Aorta (tissue), 5 donors: ENCODE measurements around the gene RPN2. TPM values are rescaled to one million over a fixed set of nuclear protein-coding genes. Genes with fewer than 3 reads are reported as not detected.
A peak's percentile ranks its signal among the peaks of the same experiment; 100 is the strongest.

Experiments
- ATAC-seq: fragments of 200-7000 bp; cut with Tn5 transposase; one replicate; pipeline ENCODE4 v1.9.1; 2022; ENCODE audit warnings: moderate library complexity; ENCODE audit not compliant: low FRiP score
- DNase-seq, 2 donors: peaks; one replicate each; pipeline ENCODE4 v3.0.0-alpha.2; 2020
- H3K27ac ChIP-seq, 2 donors: one replicate each; pipeline ENCODE4 v1.5.1; 2013; ENCODE audit warnings: low read length in 2 of 2, mild to moderate bottlenecking in 2 of 2, moderate library complexity in 2 of 2, control low read depth in 1 of 2, inconsistent platforms in 1 of 2, low read depth in 1 of 2
- H3K27me3 ChIP-seq, 2 donors: one replicate each; pipeline ENCODE4 v1.6.1; 2013; ENCODE audit warnings: control low read depth in 1 of 2, low read length in 1 of 2, mild to moderate bottlenecking in 1 of 2, moderate library complexity in 1 of 2; ENCODE audit not compliant: insufficient read depth in 2 of 2, control insufficient read depth in 1 of 2
- H3K36me3 ChIP-seq, 2 donors: one replicate each; pipeline ENCODE4 v1.6.1; 2013; ENCODE audit warnings: control low read depth in 1 of 2, low read length in 1 of 2, mild to moderate bottlenecking in 1 of 2; ENCODE audit not compliant: insufficient read depth in 2 of 2, control insufficient read depth in 1 of 2
- H3K4me1 ChIP-seq, 2 donors: one replicate each; pipeline ENCODE4 v1.6.1; 2013; ENCODE audit warnings: low read length in 2 of 2, control low read depth in 1 of 2, mild to moderate bottlenecking in 1 of 2, moderate library complexity in 1 of 2; ENCODE audit not compliant: insufficient read depth in 2 of 2, control insufficient read depth in 1 of 2
- H3K4me3 ChIP-seq, 2 donors: one replicate each; pipeline ENCODE4 v1.5.1; 2013; ENCODE audit warnings: low read length in 2 of 2, control low read depth in 1 of 2, mild to moderate bottlenecking in 1 of 2
- H3K9me3 ChIP-seq: one replicate; pipeline ENCODE4 v1.6.1; 2013; ENCODE audit warnings: mild to moderate bottlenecking, low read length; ENCODE audit not compliant: control insufficient read depth
- WGBS, 2 donors: extraction: QIAGEN DNeasy Blood & Tissue Kit; methylation state at CpG; one replicate each; pipeline ENCODE4 v1.1.7; 2013; 5-methylcytosine and 5-hydroxymethylcytosine counted together
- intact Hi-C, 2 donors: fragments of 100-400 bp; cut with DNase I; formaldehyde crosslinking; loops; one replicate each; pipeline versions ENCODE4 v1.14.2 to v1.15.0; 2022
- polyA plus RNA-seq, 2 donors: library from polyadenylated mRNA; stranded (reverse); fragments of 200-250 nt; gene quantifications; one replicate each; pipeline ENCODE4 v1.2.3, GENCODE V29; 2013
- total RNA-seq, 2 donors: library from RNA; stranded (reverse); fragmentation: NEBNext Ultra II Directional; extraction: Animal tissue kit (Norgen Biotek cat#: 25700); gene quantifications; one replicate each; pipeline ENCODE4 v1.2.1, GENCODE V29; 2021
- donor health status: healthy with polysubstance abuse.
- donor health status: Bipolar disorder and iron deficiency.
- donor health status: DM: no; HTN: no; CAD: no.
- donor health status: DM: no; HTN: no; CAD: no.
- donor health status: DM: yes; HTN: yes; CAD: no.

The RPN2 gene
- total and polyA plus RNA-seq, 4 donors: 47.2 to 137 (median 121) TPM

DNA sequence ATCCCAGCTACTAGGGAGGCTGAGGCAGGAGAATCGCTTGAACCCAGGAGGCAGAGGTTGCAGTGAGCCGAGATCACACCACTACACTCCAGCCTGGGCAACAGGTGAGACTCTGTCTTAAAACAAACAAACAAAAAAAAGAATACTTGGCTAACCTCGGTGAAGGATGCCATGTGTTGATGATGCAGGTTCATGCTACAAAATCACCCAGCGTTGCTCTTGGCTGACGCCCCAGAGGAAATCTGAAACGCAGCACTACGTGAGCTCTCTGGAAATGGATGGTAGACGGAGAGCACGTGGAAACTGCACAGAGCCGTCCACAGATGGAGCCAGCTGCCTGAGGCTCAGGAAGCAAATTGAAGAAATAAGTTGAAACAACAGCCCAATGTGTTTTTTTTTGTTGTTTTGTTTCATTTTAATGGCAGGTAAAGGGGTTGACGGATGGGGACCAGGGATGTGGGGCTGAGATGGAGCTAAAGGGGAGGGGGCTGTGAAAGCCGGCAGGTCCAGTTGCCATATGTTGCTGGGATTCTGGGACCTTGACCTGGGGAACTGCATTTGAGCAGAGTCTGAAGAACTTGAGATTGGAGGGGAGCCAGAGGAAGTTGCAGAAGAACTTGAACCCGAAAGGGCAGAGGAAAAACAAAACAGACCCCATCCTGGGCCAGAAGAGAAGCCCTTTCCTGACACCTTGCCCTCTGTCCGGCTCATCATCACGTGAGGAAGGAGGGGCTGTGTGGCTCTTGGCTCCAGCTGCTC lies 97.5 kb downstream of the RPN2 start:
- Histone ChIP-seq H3K27me3 (no peaks in the 10 kb centered on the region), H3K27ac (no peak overlapping the region), H3K4me1 (no peaks in the 10 kb centered on the region), H3K9me3 (no peaks in the 10 kb centered on the region), H3K4me3 (no peak overlapping the region), H3K36me3 (no peaks in the 10 kb centered on the region)
- ATAC-seq (peak; percentile 84), DNase-seq (peak; percentile 74 to 76)
- intact Hi-C loops: loop anchor here in 1 of 2 donors (5.0 kb wide), 1 partner anchor 106 kb away; no protein-coding TSS in a partner anchor
- 18% methylated on average over 15 of the region's 15 CpGs for WGBS, 2 donors

DNA sequence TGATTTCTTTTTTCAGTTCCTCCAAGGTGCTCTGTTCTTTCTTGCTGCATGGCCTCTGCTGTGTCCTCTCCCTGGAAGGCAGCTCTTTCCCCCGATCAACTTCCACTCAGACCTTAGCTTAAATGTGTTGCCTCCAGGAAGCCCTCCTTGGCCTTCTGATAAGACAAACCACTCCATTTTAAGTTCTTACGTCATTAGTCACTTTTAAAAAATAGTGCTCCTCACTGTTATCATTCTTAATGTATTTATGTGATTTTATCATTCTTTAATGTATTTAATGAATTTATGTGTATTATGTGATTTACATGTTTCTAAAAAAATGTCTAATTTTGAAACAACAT lies 98.1 kb downstream of the RPN2 start:
- 75 to 78% methylated on average over 2 of the region's 2 CpGs for whole genome bisulfite sequencing, 2 donors
- Histone ChIP-seq H3K27ac (no peak overlapping the region), H3K27me3 (no peaks in the 10 kb centered on the region), H3K36me3 (no peaks in the 10 kb centered on the region), H3K4me1 (no peaks in the 10 kb centered on the region), H3K4me3 (no peak overlapping the region), H3K9me3 (no peaks in the 10 kb centered on the region)
- no peak for ATAC-seq
- DNase-seq: no peak
- intact Hi-C loops: loop anchor here in 1 of 2 donors (5.0 kb wide), 1 partner anchor 105 kb away; no protein-coding TSS in a partner anchor

DNA sequence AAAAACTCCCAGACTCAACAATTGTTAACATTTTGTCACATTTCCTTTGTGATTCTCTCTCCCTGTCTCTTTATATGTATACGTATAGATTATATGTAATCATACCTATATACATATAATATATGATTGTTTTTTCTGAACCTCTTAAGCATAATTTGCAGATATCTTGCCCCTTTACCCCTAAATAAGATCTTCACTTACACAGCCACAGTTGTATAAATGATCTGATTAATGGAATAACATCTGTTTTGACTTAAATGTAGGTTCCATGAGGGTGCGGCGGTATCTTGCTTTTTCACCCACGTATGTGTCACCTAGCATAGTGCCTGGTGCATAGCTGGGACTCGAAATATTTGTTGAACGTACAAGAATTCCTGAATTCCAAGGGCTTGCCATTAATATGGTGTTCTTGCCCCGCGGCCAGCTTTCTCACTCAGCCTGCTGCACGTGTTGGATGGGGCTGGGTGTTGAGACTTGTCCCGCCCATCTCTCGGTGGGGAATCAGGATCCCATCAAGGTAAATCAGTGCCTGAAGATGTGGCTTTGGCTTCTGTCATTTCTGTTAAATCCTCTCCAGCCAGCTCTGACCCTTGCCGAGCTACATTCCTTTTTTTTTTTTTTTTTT lies 99.9 kb downstream of the RPN2 start:
- H3K27me3 ChIP-seq: no peaks in the 10 kb centered on the region
- DNase-seq (no peak), ATAC-seq (no peak)
- WGBS, 2 donors: 59 to 69% methylated on average over 12 of the region's 12 CpGs
- intact Hi-C loops: loop anchor here in 1 of 2 donors (5.0 kb wide), 1 partner anchor 103 kb away; no protein-coding TSS in a partner anchor
- no peak overlapping the region for H3K4me3 ChIP-seq
- no peaks in the 10 kb centered on the region for H3K36me3 ChIP-seq
- no peaks in the 10 kb centered on the region for H3K4me1 ChIP-seq
- no peak overlapping the region for H3K27ac ChIP-seq
- no peaks in the 10 kb centered on the region for H3K9me3 ChIP-seq

DNA sequence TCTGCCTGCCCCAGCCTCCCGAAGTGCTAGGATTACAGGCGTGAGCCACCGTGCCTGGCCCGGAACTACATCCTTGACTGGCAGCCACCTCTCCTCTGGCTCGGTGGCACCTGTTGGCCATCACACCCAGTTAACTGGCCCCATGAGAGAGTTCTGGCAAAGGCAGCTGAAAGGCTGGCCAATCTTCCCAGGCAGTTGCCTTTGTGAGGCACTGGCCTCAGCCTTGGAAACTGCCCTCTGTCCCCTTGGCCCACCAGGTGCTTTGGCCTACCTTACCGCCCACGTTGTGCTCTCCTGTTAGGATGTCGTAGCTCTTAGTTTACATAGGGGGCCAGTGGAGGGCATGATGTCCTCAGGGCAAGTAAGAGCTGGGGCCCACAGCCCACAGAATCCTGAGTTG lies 100.7 kb downstream of the RPN2 start:
- no peaks in the 10 kb centered on the region for H3K4me1 ChIP-seq
- intact Hi-C loops: loop anchor here in 1 of 2 donors (5.0 kb wide), 1 partner anchor 102 kb away; no protein-coding TSS in a partner anchor
- 41% methylated on average over 8 of the region's 8 CpGs for WGBS, 2 donors
- H3K4me3 ChIP-seq: no peak overlapping the region
- H3K9me3 ChIP-seq: no peaks in the 10 kb centered on the region
- DNase-seq: no peak
- no peaks in the 10 kb centered on the region for H3K27me3 ChIP-seq
- no peak overlapping the region for H3K27ac ChIP-seq
- H3K36me3 ChIP-seq: no peaks in the 10 kb centered on the region
- no peak for ATAC-seq

DNA sequence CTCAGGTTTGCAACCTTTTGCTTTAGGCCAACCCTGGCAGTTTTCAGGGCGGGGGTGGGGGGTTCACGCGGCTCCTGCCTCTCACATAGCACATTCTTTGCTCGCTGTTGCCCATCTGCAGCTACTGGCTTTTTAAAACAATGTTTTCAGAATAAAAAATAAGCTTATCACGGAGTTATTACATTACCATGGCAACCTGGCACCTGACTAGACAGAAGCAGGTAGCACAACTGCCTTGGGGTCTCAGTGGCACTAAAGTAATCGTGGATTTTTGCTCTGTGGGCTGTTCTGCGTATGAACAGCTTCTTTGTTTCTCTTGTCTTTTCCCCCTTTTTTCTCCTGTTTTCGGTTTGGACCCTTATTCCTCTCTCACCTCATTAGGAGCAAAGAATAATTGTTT lies 101.3 kb downstream of the RPN2 start:
- Histone ChIP-seq H3K36me3 (no peaks in the 10 kb centered on the region), H3K27ac (no peak overlapping the region), H3K4me3 (no peak overlapping the region), H3K9me3 (no peaks in the 10 kb centered on the region), H3K4me1 (no peaks in the 10 kb centered on the region), H3K27me3 (no peaks in the 10 kb centered on the region)
- ATAC-seq (no peak), DNase-seq (no peak)
- intact Hi-C loops: no loop called here
- 77 to 82% methylated on average over 8 of the region's 8 CpGs for WGBS, 2 donors

DNA sequence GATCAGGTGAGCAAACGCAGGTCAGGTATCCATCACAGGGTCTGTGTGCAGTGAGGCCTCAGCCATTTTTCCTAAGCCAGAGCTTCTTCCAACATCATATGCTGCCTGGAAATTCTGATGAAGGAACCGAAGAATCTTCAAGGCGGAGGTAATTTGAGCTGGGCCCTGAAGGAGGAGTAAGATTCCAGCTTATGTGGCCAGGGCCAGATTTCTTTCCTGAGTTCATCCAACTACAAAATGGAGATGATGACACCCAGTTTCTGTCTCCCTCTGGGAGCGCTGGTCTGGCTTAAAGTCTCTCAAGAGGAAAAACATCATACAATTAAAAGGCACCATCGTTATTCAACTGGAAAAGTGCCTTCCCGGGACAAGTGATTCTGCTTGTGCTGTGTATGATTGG lies 103.4 kb downstream of the RPN2 start:
- WGBS, 2 donors: 54 to 56% methylated on average over 6 of the region's 6 CpGs
- DNase-seq (no peak), ATAC-seq (peak; percentile 62)
- intact Hi-C loops: no loop called here
- Histone ChIP-seq H3K27ac (no peak overlapping the region), H3K36me3 (no peaks in the 10 kb centered on the region), H3K4me1 (no peaks in the 10 kb centered on the region), H3K27me3 (no peaks in the 10 kb centered on the region), H3K4me3 (no peak overlapping the region), H3K9me3 (no peaks in the 10 kb centered on the region)

DNA sequence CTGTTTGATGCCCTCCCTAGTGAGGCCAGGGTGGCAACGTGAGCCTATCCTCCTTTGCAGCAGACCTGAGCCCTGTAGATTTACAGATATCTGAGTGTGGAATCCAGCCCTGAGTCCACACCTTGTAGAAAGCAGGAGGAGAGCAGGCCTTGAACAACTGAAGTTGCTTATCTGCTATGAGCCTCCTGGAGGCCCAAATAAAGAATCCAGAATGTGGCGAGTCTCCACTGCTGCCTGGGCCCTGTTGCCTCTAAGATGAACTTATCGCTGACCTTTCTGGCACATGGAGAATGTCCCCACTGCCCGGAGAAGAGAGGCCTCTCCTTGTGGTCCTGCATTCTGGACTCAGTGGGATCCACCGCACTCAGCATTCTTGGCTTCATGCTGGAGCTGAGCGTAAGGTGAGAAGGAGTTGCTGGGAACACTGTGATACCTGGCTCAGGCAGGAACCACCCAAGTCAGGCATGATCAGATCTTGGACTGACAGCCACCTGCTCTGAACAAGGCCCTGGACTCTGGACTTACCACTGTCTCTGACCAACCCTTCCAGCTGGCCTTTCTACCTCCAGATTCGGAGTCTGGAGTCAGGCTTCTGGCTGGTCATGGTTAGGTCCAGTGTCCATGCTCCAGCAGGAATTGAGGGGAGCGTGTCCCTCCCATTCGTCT lies 104.5 kb downstream of the RPN2 start:
- H3K4me1 ChIP-seq: no peaks in the 10 kb centered on the region
- no peak overlapping the region for H3K4me3 ChIP-seq
- no peak for DNase-seq
- no peak overlapping the region for H3K27ac ChIP-seq
- no peaks in the 10 kb centered on the region for H3K27me3 ChIP-seq
- intact Hi-C loops: no loop called here
- H3K36me3 ChIP-seq: no peaks in the 10 kb centered on the region
- 88 to 89% methylated on average over 9 of the region's 9 CpGs for WGBS, 2 donors
- H3K9me3 ChIP-seq: no peaks in the 10 kb centered on the region
- ATAC-seq: no peak

DNA sequence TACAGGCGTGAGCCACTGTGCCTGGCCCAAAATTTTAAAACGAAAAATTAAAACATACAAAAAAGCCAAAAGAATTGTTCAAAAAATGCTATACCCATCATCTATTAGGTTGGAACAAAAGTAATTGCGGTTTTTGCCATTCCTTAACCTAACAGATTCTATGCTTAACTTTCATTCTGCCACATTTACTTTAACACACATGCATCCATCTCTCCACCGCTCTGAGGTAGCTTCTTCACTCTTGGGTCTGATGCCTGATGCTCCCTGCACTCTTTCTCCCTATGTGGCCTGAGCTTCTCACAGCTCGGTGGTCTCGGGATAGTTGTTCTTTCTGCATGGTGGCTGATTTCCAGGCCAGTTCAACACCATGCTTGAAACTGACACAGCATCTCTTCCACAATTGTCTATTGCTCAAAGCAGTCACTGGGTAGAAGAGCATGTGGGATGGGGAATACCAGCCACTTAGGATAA lies 105.6 kb downstream of the RPN2 start:
- H3K27ac ChIP-seq: no peak overlapping the region
- no peak overlapping the region for H3K4me3 ChIP-seq
- WGBS, 2 donors: 90 to 91% methylated on average over 6 of the region's 6 CpGs
- H3K36me3 ChIP-seq: no peaks in the 10 kb centered on the region
- ATAC-seq: no peak
- DNase-seq: no peak
- H3K4me1 ChIP-seq: no peaks in the 10 kb centered on the region
- no peaks in the 10 kb centered on the region for H3K27me3 ChIP-seq
- no peaks in the 10 kb centered on the region for H3K9me3 ChIP-seq
- intact Hi-C loops: loop anchor here (5.0 kb wide), 3 partner anchors 63 to 103 kb away; partner anchors contain the start of gene SRC (in 1 of the 2)
